GM19193 (cell line): ENCODE measurements around the gene CAAP1.

ENCODE experiments used
- POLR2A ChIP-seq: IDR thresholded peaks from 4 replicates; pipeline ENCODE4 v1.6.1; 2011; ENCODE audit not compliant: insufficient read depth, insufficient read length; ENCODE audit errors: extremely low read depth

CAAP1 gene, protein sequence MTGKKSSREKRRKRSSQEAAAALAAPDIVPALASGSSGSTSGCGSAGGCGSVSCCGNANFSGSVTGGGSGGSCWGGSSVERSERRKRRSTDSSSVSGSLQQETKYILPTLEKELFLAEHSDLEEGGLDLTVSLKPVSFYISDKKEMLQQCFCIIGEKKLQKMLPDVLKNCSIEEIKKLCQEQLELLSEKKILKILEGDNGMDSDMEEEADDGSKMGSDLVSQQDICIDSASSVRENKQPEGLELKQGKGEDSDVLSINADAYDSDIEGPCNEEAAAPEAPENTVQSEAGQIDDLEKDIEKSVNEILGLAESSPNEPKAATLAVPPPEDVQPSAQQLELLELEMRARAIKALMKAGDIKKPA

DNA sequence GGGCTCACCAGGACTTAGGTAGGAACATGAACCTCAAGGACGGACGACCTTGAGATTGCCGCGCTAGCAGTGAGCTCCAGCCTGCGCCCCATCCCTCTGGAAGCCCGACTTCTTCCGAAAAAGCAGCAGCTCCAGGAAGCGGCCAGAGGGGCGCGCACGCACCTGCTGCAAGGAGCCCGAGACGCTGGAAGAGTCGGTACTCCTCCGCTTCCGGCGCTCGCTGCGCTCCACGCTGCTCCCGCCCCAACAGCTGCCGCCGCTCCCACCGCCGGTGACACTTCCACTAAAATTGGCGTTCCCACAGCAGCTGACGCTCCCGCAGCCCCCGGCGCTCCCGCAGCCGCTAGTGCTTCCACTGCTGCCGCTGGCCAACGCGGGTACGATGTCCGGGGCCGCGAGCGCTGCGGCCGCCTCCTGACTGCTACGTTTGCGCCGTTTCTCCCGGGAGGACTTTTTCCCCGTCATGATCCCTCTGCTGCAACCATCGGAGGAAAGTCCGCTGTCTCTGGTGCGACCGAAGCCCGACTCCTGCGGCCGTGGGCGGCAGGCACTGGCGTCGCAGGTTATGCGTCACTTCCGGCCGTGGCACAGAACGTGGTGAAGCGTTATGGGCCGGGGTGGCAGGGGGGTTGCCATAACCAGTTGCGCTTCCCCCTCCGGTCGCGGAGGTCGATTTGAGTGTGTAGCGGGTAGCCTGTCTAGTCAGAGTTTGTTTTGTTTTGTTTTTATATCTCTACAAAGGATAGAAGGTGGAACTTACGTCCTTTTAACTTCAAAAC, at the start of gene CAAP1:
TSS of gene CAAP1 (minus strand) at position 552 of the 779 bp plus-strand sequence. CDS start at position 465, 87 bp downstream.
- TF ChIP-seq POLR2A = peak; percentile 95

DNA sequence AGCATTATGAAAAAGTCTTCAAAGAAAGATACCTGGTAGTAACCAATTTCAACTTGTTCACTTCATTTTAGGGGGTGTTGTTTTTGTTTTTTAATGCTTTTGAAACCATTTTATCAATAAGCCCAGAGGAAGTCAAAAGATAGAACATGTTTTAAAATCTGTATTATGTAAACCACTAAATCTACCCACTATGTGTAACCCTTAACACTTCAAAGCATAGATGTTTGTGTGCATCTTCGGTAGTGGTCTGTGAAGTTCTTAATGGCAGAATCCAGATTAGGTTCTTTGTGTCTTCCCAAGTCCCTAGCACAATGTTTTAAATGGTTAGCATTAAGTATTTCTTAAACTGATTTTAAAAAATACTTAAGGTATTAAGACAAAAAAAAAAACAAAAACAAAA, 48.2 kb upstream of the CAAP1 start:
- TF ChIP-seq POLR2A = no peak

DNA sequence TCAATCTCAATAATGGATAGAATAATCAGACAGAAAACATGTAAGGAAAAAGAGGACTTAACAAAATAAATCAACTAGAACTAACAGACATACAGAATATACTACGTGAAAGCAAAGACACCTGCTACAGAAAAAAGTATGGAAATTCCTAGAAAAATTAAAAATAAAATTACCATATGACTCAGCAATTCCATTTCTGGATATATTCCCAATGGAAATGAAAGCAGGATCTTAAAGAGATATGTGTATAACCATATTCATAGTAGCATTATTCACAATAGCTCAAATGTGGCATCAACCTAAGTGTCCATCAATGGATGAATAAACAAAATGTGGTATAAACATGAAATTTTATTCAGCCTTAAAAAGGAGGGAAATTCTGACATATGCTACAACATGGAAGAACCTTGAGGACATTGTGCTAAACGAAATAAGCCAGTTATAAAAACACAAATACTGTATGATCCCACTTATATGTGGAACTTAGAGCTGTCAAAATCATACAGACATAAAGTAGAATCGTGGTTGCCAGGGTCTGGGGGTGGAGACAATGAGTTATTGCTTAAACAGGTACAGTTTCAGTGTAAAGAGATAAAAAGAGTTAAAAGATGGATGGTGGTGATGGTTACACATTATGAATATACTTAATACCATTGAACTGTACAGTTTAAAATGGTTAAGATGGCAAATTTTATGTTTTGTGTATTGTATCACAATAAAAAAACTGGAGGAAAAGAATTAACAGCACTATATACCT, 47.5 kb upstream of the CAAP1 start:
- no peak for TF ChIP-seq POLR2A

DNA sequence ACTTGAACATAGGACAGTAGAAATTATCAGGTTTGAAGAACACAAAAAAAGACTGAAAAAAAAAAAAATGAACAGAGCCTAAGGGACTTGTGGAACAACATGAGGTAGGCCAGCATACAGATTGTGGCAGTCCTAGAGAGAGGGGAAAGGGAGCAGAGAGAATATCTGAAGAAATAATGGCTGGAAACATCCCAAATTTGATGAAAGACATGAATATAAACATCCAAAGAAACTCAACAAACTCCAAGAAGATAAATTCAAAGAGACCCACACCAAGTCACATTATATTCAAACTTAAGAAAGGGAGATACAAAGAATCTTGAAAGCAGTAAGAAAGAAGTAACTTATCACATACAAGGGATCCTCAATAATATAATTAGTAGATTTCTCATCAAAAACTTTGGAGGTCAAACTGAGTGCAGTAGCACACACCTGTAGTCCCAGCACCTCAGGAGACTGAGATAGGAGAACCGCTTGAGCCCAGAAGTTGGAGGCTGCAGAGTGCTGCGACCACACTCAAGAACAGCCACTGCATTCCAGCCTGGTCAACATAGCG, 45.3 kb upstream of the CAAP1 start:
- TF ChIP-seq POLR2A = no peak

DNA sequence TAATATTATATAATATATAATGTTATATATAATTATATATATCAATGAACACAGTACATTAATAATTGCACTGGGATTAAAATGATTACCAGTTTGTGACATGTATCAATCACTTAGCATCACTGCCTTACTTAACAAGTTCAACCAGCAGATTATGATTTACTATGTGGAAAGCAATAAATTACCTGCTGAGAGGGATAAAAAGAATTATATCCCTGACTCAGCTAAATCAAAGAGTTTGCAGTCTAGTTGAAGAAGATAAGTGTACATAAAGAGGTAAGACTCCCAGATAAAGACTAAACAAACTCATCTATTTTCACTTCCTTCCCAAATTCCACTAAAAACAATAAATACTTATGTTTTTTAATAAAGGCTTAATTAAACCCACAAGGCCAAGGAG, 43.2 kb upstream of the CAAP1 start:
- TF ChIP-seq POLR2A = no peak

DNA sequence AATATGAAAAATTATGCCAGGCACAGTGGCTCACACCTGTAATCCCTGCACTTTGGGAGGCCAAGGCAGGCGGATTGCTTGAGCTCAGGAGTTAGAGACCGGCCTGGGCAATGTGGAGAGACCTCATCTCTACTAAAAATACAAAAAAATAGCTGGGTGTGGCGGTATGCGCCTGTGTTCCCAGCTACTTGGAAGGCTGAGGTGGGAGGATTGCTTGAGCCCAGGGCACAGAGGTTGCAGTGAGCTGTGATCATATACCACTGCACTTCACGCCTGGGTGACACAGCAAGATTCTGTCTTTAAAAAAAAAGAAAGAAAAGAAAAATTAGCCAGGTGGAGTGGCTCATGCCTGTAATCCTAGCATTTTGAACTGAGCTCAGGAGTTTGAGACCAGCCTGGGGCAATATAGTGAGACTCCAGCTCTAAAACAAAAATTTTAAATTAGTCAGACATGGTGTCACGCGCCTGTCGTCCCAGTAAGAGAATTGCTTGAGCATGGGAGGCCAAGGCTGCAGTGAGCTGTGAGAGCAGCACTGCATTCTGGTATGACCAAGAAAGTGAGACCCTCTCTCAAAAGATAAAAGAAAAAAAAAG, 36.4 kb upstream of the CAAP1 start:
- no peak for TF ChIP-seq POLR2A

DNA sequence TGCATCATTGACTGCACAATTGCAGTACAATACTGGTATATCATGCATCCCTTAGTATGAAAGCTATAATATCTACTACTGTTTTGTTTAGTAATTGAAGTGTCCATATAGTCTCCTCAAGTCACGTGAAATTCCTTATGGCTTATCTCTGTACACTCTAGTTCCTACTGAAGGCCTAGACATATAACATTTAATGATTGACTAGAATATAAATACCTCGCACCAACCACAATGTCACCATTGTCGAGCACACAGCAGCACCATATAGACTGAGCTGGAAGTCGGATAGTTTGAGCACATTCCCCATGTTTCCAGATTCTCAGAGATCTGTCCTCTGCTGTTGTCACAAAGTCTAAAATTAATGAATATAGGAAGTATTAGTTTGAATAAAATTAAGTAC, 33.0 kb upstream of the CAAP1 start:
- TF ChIP-seq POLR2A = no peak

DNA sequence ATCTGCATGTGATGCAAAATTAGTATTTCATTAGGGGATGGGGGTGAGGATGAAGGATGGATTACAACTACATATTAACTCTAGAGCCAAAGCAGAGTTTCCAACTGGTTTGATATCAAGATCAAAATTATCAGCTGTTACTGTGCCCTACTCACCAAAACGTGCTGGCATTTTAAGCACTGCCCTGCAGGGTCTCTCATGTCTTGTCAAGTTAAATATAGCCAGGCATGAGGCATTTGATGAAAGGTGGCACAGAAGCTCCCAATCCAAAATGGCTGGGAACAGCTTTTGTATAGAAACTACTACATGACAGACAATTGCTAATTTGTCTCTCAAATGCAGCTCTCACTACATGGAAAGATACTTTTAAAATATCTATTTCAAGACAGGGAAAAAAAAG, 27.1 kb upstream of the CAAP1 start:
- no peak for TF ChIP-seq POLR2A

DNA sequence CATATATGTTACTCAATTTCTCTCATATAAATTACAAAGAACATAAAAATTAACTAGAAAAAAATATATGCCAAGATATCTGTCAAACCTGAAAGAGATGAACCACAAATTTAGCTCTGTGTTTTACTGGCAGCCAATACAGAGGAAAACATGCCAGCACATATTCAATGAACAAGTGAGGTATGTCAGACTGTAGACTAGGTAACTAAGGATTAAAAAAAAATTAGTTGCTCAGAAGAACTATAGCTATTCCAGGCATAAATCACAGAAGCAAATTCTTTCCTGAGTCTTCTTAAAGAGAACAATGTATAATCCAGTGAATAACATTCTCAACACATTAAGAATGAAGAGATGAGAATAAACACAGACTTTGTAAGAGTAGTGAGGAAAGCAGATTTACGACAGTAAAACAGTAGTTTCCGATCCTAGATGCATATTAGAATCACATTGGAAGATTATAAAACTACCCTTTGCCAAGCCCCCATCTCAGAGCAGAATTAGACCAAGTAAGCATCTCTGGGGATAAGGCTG, 20.6 kb upstream of the CAAP1 start:
- TF ChIP-seq POLR2A = no peak

DNA sequence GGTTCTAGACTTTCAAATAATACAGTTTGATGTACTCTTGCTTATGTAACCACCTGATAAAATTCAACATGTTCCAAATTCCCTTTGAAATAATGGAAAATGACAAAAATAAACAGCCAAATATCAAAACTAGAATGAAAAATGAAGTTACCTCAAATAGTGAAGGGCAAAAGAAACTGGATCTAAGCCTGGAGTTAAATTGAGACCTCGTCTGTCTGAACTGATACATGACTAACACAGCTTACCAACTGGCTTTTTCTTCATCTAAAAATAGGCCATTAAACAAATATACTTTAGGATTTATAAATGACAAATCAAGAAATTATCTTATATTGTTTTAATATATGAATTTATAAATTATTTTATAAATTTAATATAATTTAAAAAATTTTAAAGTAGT, 12.1 kb upstream of the CAAP1 start:
- no peak for TF ChIP-seq POLR2A

DNA sequence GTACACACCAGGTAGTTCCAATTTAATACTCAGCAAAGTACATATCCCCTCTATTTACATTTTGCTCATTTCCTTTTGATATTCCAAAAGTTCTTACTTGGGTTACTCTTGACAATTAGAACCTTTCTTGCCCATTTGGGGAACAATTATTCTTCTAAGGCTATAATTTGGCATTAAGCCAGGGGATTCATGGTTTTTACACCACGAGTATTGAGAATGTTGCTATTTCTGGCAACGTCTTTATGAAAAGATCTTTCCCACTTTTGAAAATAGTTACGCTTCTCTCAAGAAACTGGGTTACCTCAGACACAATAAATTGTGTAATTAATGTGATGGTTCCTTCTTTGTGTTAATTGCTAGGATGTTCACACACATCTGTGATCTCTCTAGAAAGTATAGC, 11.5 kb upstream of the CAAP1 start:
- TF ChIP-seq POLR2A = no peak

DNA sequence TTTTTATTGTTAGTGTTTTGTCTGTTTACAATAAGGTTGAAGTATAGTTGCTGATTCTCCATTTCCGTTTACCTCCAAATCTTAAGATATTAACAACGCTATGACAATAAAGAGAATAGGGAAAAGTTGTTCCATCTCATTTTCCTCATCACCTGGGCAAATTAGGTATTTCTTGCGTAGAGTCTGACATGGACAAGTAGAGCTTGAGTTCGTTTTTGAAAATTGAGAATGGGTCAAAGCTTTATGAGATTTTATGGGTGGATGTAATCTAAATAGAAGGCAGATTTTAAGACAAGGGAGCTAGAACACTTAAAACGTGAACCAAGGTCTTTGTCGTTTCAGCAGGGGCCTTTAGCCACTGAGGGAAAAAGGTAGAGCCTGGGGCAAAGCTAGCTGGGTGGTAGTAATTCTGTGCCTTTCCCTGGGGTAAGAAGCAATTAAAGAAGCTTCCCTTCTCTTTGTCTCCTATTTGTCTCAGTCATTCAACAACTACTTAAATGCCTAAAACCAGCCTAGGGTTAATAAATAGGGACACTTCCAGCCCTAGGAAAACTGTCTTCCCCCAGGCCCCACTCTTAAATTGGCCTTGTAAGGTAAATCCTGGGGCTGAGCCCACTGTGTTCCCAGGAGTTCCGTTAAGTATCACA, 551 bp upstream of the CAAP1 start:
- TF ChIP-seq POLR2A = no peak

DNA sequence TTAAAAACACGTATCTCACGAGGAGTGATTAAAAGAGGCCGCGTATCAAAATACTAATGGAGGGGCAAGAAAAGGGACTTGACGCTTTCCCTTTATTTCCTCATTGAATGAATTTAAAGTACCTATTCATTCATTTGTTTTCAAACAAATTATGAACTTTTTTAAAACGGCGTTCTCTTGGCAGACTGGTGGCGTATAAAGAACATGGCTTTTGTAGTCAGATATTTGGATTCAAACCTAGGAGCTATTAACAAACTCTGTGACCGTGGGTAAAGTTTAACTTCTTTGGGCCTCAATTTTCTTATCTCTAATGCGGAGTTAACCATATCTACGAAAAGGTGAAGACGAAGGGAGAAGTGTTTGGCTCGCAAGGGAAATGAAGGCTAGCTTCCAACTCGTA, 876 bp downstream of the CAAP1 start:
- no peak for TF ChIP-seq POLR2A

DNA sequence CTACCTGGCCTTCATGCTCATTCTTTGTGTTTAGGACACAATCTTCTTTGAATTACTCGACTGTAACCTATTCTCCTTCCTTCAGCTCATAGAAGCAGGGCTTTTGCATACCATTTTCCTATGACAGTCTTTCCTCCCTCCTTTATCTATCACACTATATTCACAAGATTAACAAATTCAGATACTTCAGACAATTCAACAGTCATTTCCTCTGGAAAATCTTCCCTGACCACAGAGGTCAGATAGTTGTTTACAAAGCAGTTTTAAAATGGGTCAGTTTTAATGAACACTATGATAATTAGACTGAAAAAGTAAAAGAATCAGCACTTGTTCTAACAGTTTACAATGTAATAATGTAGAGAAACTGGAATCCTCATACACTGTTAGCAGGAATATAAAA, 4.3 kb downstream of the CAAP1 start:
- TF ChIP-seq POLR2A = no peak

DNA sequence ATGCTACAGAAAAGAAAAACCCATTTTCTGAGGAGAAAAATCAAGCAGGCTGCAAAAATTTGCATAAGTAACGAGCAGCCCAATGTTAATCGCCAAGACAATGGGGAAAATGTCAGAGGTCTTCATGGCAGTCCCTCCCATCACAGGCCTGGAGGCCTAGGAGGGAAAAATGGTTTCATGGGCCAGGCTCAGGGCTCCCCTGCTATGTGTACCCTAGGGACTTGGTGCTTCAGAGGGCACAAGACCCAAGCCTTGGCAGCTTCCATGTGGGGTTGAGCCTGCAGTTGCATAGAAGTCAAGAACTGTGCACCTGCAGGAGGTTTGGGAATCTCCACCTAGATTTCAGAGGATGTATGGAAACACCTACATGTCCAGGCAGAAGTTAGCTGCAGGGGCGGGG, 10.4 kb downstream of the CAAP1 start:
- TF ChIP-seq POLR2A = no peak

DNA sequence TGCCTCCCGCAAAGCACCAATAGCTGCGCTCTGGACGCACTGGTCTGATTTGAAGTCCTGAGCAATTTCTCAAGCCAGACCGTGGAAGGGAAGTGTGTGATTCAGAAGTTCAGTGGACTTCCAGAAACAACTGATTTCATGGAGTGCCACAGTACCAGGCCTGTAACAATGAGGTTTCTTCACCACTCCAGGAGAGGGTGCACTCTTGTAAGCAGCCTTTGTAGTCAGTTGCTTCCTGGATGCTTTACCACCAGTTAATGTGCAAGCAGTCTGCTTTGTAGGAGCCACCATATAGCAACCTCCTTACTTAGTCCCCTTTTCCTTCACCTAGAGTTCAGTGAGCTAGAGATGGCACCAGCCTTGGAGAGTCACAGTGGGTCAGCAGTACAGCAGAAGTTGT, 12.3 kb downstream of the CAAP1 start:
- TF ChIP-seq POLR2A = no peak
